ENCODE results near the gene TSC22D1.
"Not testable (repeated sequence)": the region's sequence is repeated elsewhere in the genome, so short reads cannot be mapped to it uniquely, and the experiment has no call there.

The TSC22D1 gene

GRCh38 chr13:44575741-44576350, at the start of gene TSC22D1:
TSC22D1 (minus strand) TSS chr13:44576330; CDS start chr13:44576074, 256 bp downstream.
- DNase-seq = peak; percentile 52

- DNase-seq = no peak
These were observed 46.6 kb upstream of the TSC22D1 start for GRCh38 chr13:44622708-44623107.

GRCh38 chr13:44622261-44622660, 46.1 kb upstream of the TSC22D1 start:
- no peak for DNase-seq

GRCh38 chr13:44620057-44620456, 43.9 kb upstream of the TSC22D1 start:
- DNase-seq = peak; percentile 10

- no peak for DNase-seq
These were observed 43.5 kb upstream of the TSC22D1 start for GRCh38 chr13:44619651-44620050.

GRCh38 chr13:44618326-44618725, 42.2 kb upstream of the TSC22D1 start:
- DNase-seq = no peak

GRCh38 chr13:44617648-44618047, 41.5 kb upstream of the TSC22D1 start:
- no peak for DNase-seq

- DNase-seq = no peak
These were observed 33.0 kb upstream of the TSC22D1 start for GRCh38 chr13:44609137-44609536.

- DNase-seq = no peak
These were observed 29.6 kb upstream of the TSC22D1 start for GRCh38 chr13:44605721-44606120.

- DNase-seq = no peak
These were observed 29.1 kb upstream of the TSC22D1 start for GRCh38 chr13:44605275-44605674.

- no peak for DNase-seq
These were observed 25.5 kb upstream of the TSC22D1 start for GRCh38 chr13:44601586-44601985.

- DNase-seq = not testable (repeated sequence)
These were observed 17.9 kb upstream of the TSC22D1 start for GRCh38 chr13:44593861-44594592.

GRCh38 chr13:44592216-44592847, 16.2 kb upstream of the TSC22D1 start:
- no peak for DNase-seq

- no peak for DNase-seq
These were observed 15.2 kb upstream of the TSC22D1 start for GRCh38 chr13:44591316-44591715.

- DNase-seq = no peak
These were observed 7.0 kb upstream of the TSC22D1 start for GRCh38 chr13:44583137-44583536.

GRCh38 chr13:44578067-44578400, 1.9 kb upstream of the TSC22D1 start:
- no peak for DNase-seq

GRCh38 chr13:44577236-44578066, 1.3 kb upstream of the TSC22D1 start:
- DNase-seq = peak; percentile 92

GRCh38 chr13:44576351-44577235, 463 bp upstream of the TSC22D1 start:
- no peak for DNase-seq

GRCh38 chr13:44575035-44575434, 1.1 kb downstream of the TSC22D1 start:
- DNase-seq = no peak

GRCh38 chr13:44574466-44574855, 1.7 kb downstream of the TSC22D1 start:
- no peak for DNase-seq

- no peak for DNase-seq
These were observed 2.2 kb downstream of the TSC22D1 start for GRCh38 chr13:44573790-44574465.

- no peak for DNase-seq
These were observed 3.1 kb downstream of the TSC22D1 start for GRCh38 chr13:44573071-44573470.
